RWPE2 (cell line): Measurements from ENCODE around the gene GATA5.

Source experiments
- ATAC-seq: fragments of 200-7000 bp; cut with Tn5 transposase; 3 replicates; pipeline ENCODE4 v1.9.1; 2021; ENCODE audit warnings: low read depth
- DNase-seq: peaks from one replicate; pipeline ENCODE4 v3.0.0-alpha.2; 2020; ENCODE audit warnings: low spot score
- H3K27ac ChIP-seq: fragments of 450-650 bp; 2 replicates; pipeline ENCODE4 v1.5.1; 2017; ENCODE audit warnings: mild to moderate bottlenecking; ENCODE audit not compliant: poor library complexity, severe bottlenecking
- H3K27me3 ChIP-seq: fragments of 250-450 bp; sonication (Bioruptor Pico); 2 replicates; pipeline ENCODE4 v1.5.1; 2021; ENCODE audit warnings: mild to moderate bottlenecking, moderate library complexity; ENCODE audit not compliant: insufficient read depth, poor library complexity, severe bottlenecking
- H3K36me3 ChIP-seq: fragments of 250-450 bp; sonication (Bioruptor Pico); 2 replicates; pipeline ENCODE4 v1.5.1; 2020; ENCODE audit warnings: low read depth, mild to moderate bottlenecking, moderate library complexity
- H3K4me1 ChIP-seq: fragments of 250-450 bp; sonication (Bioruptor Pico); 2 replicates; pipeline ENCODE4 v1.5.1; 2021; ENCODE audit warnings: mild to moderate bottlenecking, moderate library complexity; ENCODE audit not compliant: insufficient read depth, poor library complexity, severe bottlenecking
- H3K4me3 ChIP-seq: fragments of 250-450 bp; sonication (Bioruptor Pico); 2 replicates; pipeline ENCODE4 v1.5.1; 2021; ENCODE audit warnings: mild to moderate bottlenecking, moderate library complexity; ENCODE audit not compliant: severe bottlenecking
- H3K9me3 ChIP-seq: fragments of 250-450 bp; sonication (Bioruptor Pico); 2 replicates; pipeline ENCODE4 v1.5.1; 2021; ENCODE audit warnings: mild to moderate bottlenecking, moderate library complexity; ENCODE audit not compliant: severe bottlenecking
- CTCF ChIP-seq: fragments of 450-650 bp; IDR thresholded peaks from one replicate; pipeline ENCODE4 v1.5.1; 2017; ENCODE audit warnings: mild to moderate bottlenecking, moderate library complexity; ENCODE audit not compliant: poor library complexity, severe bottlenecking

Gene GATA5

GRCh38 chr20:62437496-62437895, 38.3 kb downstream of the GATA5 start:
- no peak for TF ChIP-seq CTCF
- Histone ChIP-seq H3K27me3 (peaks cover 90% of the 10 kb centered on the region), H3K4me3 (no peak overlapping the region), H3K36me3 (no peaks in the 10 kb centered on the region), H3K9me3 (no peaks in the 10 kb centered on the region), H3K4me1 (no peaks in the 10 kb centered on the region), H3K27ac (no peak overlapping the region)
- ATAC-seq (no peak), DNase-seq (peak; percentile 81)

- H3K4me1 ChIP-seq, result no peaks in the 10 kb centered on the region
- peaks cover 91% of the 10 kb centered on the region for H3K27me3 ChIP-seq
- no peak for ATAC-seq
- DNase-seq, result no peak
- H3K27ac ChIP-seq, result no peak overlapping the region
- no peak for TF ChIP-seq CTCF
- H3K9me3 ChIP-seq, result no peaks in the 10 kb centered on the region
- no peak overlapping the region for H3K4me3 ChIP-seq
- no peaks in the 10 kb centered on the region for H3K36me3 ChIP-seq
Measured at GRCh38 chr20:62436692-62437091, 39.1 kb downstream of the GATA5 start.

- Histone ChIP-seq H3K27me3 (peaks cover 64% of the 10 kb centered on the region), H3K9me3 (no peaks in the 10 kb centered on the region), H3K27ac (no peak overlapping the region), H3K4me3 (no peak overlapping the region), H3K36me3 (no peaks in the 10 kb centered on the region), H3K4me1 (no peaks in the 10 kb centered on the region)
- DNase-seq (no peak), ATAC-seq (no peak)
- TF ChIP-seq CTCF, result no peak
Measured at GRCh38 chr20:62433658-62434497, 41.9 kb downstream of the GATA5 start.

- no peak for ATAC-seq
- Histone ChIP-seq H3K27me3 (peaks cover 34% of the 10 kb centered on the region), H3K4me1 (peaks cover 9% of the 10 kb centered on the region), H3K9me3 (no peaks in the 10 kb centered on the region), H3K27ac (no peak overlapping the region), H3K4me3 (no peak overlapping the region), H3K36me3 (no peaks in the 10 kb centered on the region)
- no peak for TF ChIP-seq CTCF
- no peak for DNase-seq
Measured at GRCh38 chr20:62430866-62431447, 44.8 kb downstream of the GATA5 start.
